NB4 (cell line): ENCODE results near the gene ANXA6.

Source experiments
- DNase-seq: peaks from one replicate; pipeline ENCODE4 v3.0.0; 2010; ENCODE audit warnings: low read depth
- H3K4me3 ChIP-seq: one replicate; pipeline ENCODE4 v1.5.1; 2011; ENCODE audit warnings: mild to moderate bottlenecking, low read depth, low read length, moderate library complexity
- MYC ChIP-seq: IDR thresholded peaks from 2 replicates; pipeline ENCODE4 v1.6.1; 2011; ENCODE audit warnings: low read depth, low read length
- POLR2A ChIP-seq: IDR thresholded peaks from 2 replicates; pipeline ENCODE4 v1.6.1; 2011; ENCODE audit warnings: mild to moderate bottlenecking; ENCODE audit not compliant: insufficient read length; ENCODE audit errors: extremely low read depth
- TF ChIP-seq, protein P1 (sequence below): IDR thresholded peaks from one replicate; pipeline ENCODE4 v1.5.1; 2012; ENCODE audit warnings: low read depth, low read length
- TF ChIP-seq, protein P2 (sequence below): IDR thresholded peaks from 2 replicates; pipeline ENCODE4 v1.6.1; 2011; ENCODE audit warnings: low read depth, low read length

Gene ANXA6

DNA sequence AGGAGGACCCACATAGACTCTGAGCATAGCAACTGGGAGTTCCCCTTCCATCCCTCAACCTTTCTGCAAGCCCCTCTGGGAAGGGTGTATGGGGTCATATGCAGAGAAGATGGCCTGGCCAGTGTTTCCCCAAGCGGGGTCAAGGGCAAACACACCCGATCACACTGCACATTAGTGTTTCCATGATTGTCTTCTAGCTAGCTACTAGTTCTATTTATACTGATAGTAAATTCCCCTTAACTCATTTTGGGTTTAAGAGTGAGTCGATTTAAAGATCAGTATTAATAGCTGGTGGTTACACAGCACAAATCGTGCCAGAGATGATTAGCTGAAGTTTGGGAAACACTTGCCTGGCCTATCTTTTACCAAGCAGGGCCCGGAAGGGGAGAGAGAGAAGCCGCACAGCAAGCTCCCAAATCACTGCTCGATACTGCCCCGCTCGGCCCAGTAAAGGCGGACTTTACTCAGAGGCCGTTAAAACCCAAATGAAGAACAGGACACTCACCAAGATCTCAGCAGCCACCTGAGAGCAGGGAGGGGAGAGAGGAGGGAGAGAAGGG is 47.4 kb downstream of the ANXA6 start:
- TF ChIP-seq MYC (no peak), POLR2A (no peak)
- TF ChIP-seq, protein P1, sequence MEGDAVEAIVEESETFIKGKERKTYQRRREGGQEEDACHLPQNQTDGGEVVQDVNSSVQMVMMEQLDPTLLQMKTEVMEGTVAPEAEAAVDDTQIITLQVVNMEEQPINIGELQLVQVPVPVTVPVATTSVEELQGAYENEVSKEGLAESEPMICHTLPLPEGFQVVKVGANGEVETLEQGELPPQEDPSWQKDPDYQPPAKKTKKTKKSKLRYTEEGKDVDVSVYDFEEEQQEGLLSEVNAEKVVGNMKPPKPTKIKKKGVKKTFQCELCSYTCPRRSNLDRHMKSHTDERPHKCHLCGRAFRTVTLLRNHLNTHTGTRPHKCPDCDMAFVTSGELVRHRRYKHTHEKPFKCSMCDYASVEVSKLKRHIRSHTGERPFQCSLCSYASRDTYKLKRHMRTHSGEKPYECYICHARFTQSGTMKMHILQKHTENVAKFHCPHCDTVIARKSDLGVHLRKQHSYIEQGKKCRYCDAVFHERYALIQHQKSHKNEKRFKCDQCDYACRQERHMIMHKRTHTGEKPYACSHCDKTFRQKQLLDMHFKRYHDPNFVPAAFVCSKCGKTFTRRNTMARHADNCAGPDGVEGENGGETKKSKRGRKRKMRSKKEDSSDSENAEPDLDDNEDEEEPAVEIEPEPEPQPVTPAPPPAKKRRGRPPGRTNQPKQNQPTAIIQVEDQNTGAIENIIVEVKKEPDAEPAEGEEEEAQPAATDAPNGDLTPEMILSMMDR: no peak
- TF ChIP-seq, protein P2, sequence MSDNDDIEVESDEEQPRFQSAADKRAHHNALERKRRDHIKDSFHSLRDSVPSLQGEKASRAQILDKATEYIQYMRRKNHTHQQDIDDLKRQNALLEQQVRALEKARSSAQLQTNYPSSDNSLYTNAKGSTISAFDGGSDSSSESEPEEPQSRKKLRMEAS: no peak
- no peak for DNase-seq
- no peak overlapping the region for H3K4me3 ChIP-seq

DNA sequence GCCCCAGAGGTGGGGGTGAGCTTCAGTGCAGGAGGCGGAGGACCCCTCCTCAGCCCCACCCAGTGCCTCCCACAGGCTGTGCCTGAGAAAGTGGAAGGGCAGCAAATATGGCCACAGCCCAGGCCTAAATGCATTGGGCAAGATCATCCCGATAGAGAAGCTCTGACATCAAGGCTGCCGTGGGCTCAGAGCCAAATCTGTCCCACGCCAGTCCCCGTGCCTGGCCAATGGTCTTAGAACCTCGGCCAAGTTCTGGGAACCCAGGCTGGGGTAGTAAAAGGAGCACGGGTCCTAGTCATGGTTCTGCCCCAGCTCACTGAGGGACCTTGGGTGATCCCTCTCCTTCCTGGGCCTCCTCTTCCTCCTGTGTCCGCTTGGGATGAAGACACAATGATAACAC is 49.0 kb downstream of the ANXA6 start:
- TF ChIP-seq, protein P1: no peak
- no peak for TF ChIP-seq POLR2A
- no peak for TF ChIP-seq MYC
- TF ChIP-seq, protein P2: no peak
- DNase-seq: no peak
- no peak overlapping the region for H3K4me3 ChIP-seq

DNA sequence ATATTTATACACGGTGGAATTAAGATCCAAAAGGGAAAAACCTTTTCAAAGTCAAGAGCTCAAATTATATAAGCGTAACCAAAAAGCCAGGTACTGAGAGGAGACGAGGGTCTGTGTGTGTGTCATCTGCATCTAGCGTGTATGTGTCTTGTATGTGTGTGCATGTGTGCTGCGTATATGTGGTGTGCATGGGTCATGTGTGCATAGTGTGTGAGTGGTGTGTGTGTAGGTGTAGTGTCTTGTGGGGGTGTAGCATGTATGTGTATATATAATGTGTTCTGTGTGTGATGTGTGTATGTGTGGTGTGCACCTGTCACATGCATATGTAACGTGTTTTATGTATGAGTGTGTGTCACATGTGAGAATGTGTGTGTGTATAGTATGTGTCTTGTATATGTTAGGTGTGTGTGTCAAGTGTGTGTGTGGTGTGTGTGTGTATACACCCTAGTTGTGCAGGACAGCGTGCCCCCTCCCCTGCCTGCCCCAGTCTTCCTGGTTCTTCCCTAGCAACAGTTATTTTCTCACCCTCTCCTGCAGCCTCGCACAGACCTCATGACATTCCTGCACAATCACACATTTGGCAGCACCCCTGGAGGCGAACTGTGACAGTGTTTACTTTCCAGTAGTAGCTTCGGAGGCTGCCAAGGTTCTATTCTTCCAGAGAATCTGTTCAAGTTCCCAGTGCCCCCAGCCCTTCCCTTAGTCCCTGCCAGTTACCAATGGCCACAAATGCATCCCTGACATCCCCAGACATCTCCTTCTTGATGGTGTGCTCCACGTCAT is 49.6 kb downstream of the ANXA6 start:
- TF ChIP-seq MYC (no peak), POLR2A (no peak)
- TF ChIP-seq, protein P2: no peak
- TF ChIP-seq, protein P1: no peak
- DNase-seq: no peak
- H3K4me3 ChIP-seq: no peak overlapping the region

DNA sequence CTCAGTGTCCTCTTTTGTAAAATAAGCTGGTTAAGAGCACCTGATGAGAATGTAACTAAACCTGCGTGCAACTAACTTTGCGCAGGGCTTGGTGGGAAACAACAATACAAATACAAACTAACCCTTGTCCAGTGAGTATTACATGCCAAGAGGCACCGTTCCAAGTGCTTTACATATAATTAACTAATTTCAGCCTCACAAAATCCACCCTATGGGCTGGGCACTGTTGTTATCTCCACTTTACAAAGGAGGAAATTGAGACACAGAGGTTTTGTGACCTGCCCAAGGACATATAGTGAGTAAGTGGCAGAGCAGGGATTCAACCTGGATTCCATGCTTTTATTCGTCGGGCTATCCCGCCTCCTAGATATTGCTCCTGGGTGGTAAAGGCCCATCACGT is 50.5 kb downstream of the ANXA6 start:
- no peak overlapping the region for H3K4me3 ChIP-seq
- DNase-seq: no peak
- TF ChIP-seq, protein P2: no peak

DNA sequence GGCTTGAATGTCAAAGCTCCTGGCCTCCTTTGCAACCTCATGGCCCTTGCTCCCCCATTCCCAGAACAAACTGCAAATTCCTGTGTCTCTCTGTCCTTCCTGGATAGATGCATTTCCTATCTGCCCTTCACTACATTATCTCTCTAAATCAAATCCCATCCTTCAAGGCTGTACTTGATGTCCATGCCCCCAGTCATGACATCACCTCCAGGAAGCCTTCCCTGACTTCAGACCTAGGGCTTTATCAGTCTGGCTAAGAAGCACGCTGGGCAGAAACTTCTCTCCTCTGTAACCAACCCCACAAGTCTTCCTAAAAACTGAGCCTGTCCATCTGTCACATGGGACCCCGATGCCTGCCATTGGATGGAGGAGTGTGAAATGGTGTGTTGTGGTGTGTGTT is 51.1 kb downstream of the ANXA6 start:
- H3K4me3 ChIP-seq: no peak overlapping the region
- TF ChIP-seq MYC (no peak), POLR2A (no peak)
- TF ChIP-seq, protein P1: no peak
- TF ChIP-seq, protein P2: no peak
- no peak for DNase-seq

DNA sequence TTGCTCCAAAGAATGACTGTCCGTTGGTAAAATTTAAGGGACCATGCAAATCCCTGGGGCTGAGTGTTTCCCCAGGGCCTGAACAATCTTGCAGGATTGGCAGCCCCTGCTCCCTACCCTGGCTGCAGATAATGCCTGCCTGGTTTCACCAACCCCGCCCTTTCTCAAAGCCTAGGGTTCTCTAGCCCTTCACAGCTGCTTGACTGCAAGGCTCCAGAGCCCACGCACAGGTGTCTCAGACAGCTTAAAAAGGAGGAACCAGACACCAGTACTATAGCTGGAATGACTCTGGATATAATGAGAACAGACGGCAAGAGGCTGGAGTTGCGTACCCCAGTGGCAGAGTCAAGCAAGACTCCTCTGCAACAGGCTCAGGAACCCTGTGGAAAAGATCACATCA is 51.5 kb downstream of the ANXA6 start:
- no peak overlapping the region for H3K4me3 ChIP-seq
- TF ChIP-seq POLR2A: no peak
- TF ChIP-seq, protein P1: no peak
- TF ChIP-seq, protein P2: no peak
- no peak for TF ChIP-seq MYC
- DNase-seq: no peak
